ENCODE results near the gene FGF6.

DNA sequence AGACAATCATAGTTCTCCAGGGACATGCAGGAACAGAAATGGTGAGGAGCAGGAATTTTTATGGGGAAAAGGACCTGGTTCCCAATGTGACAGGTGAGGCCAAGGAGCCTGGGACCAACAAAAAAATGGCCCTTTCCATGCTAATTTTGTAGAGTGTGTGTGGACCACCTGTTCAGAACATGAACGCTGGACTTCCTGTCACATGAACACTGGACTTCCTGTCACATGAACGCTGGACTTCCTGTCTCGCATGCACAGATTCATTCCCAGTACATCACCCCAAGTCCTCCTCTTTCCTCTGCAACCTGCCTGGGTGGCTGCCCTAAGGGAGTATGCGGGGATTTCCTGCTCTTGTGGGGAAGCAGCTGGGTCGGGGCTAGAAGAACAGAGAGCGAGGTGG is 10.1 kb downstream of the FGF6 start:
- no peak for TF ChIP-seq POLR2AphosphoS5 (IDR thresholded peaks at IDR 0.05; ENCODE audit: low read depth, low read length)
- TF ChIP-seq ZFP1 (CRISPR knock-in tag; IDR thresholded peaks at IDR 0.05): no peak
- no peak for TF ChIP-seq ZNF780A (CRISPR knock-in tag; IDR thresholded peaks at IDR 0.05)
- TF ChIP-seq, protein P1, sequence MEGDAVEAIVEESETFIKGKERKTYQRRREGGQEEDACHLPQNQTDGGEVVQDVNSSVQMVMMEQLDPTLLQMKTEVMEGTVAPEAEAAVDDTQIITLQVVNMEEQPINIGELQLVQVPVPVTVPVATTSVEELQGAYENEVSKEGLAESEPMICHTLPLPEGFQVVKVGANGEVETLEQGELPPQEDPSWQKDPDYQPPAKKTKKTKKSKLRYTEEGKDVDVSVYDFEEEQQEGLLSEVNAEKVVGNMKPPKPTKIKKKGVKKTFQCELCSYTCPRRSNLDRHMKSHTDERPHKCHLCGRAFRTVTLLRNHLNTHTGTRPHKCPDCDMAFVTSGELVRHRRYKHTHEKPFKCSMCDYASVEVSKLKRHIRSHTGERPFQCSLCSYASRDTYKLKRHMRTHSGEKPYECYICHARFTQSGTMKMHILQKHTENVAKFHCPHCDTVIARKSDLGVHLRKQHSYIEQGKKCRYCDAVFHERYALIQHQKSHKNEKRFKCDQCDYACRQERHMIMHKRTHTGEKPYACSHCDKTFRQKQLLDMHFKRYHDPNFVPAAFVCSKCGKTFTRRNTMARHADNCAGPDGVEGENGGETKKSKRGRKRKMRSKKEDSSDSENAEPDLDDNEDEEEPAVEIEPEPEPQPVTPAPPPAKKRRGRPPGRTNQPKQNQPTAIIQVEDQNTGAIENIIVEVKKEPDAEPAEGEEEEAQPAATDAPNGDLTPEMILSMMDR (CRISPR knock-in tag; IDR thresholded peaks at IDR 0.05): no peak
- TF ChIP-seq ZC3H13 (CRISPR knock-in tag; IDR thresholded peaks at IDR 0.05): no peak
